ENCODE results near the gene GSK3B. TPM values are rescaled to one million over a fixed set of nuclear protein-coding genes. Genes with fewer than 3 reads are reported as not detected.

Gene GSK3B
- total and polyA plus RNA-seq, 2 donors (not counting 1 experiment from before 2014, with no cell fraction given): 12.3 to 33.3 TPM

- no peaks in the 10 kb centered on the region for H3K9me3 Mint-ChIP-seq (ENCODE audit: insufficient read depth)
- H2AFZ ChIP-seq (ENCODE audit: insufficient read depth, low read depth, low read length, poor library complexity, severe bottlenecking): peak overlapping the region; percentile 83
- peaks cover 60% of the 10 kb centered on the region for H3K79me2 ChIP-seq (ENCODE audit: control insufficient read depth, insufficient read depth, low read length)
- H3K9me3 ChIP-seq (ENCODE audit: control extremely low read depth in 1 of 3, control insufficient read depth in 2 of 3, insufficient read depth in 1 of 3, low read length in 2 of 3): peaks cover 0 to 4% (median 0%) of the 10 kb centered on the region in 3 donors
- ChIA-PET POLR2A (interaction anchor here (0.6 to 2.8 kb wide), 4 partner anchors 9 to 853 kb away, joined by 4 to 18 read pairs (median 4); partner anchors contain the start of genes B4GALT4 and LRRC58), CTCF (interaction anchor here (0.8 to 2.0 kb wide), 4 partner anchors 9 to 324 kb away, joined by 3 to 6 read pairs (median 4); no protein-coding TSS in a partner anchor)
- peaks cover 29 to 36% of the 10 kb centered on the region in 2 donors for H3K4me1 ChIP-seq (ENCODE audit: control insufficient read depth in 2 of 2, insufficient read depth in 2 of 2, low read length in 2 of 2)
- peak overlapping the region; percentile 100 for H3K27ac ChIP-seq (ENCODE audit: low read length in 2 of 2)
- peaks cover 19% of the 10 kb centered on the region for H3K4me1 Mint-ChIP-seq
- ATAC-seq (ENCODE audit: low read depth): no peak
- H3K27me3 ChIP-seq (replicated peaks in 1 of 4; ENCODE audit: control extremely low read depth in 1 of 4, control insufficient read depth in 3 of 4, insufficient read depth in 4 of 4, low read length in 3 of 4): no peaks in the 10 kb centered on the region
- intact Hi-C loops (cut with micrococcal nuclease): loop anchor here (5.0 to 10.0 kb wide), 6 partner anchors 36 to 1451 kb away; partner anchors contain the start of genes ARHGAP31, CD80, NDUFB4 and POLQ
- H3K4me3 Mint-ChIP-seq: no peak overlapping the region
- H3K27me3 Mint-ChIP-seq: no peaks in the 10 kb centered on the region
- H3K9ac ChIP-seq (ENCODE audit: low read length): peak overlapping the region; percentile 100
- 0% methylated on average over 9 of the region's 22 CpGs for whole genome bisulfite sequencing (ENCODE audit: insufficient coverage)
- H3K36me3 ChIP-seq (replicated peaks in 1 of 2; ENCODE audit: control extremely low read depth in 1 of 2, control insufficient read depth in 1 of 2, extremely low read depth in 1 of 2, insufficient read depth in 2 of 2, low read length in 1 of 2): peaks cover 0 to 3% of the 10 kb centered on the region in 2 experiments
- peak overlapping the region; percentile 69 to 98 (median 94) for H3K4me3 ChIP-seq (ENCODE audit: control extremely low read depth in 1 of 5, extremely low read depth in 1 of 5, insufficient read depth in 1 of 5, low read depth in 2 of 5, low read length in 4 of 5)
- peaks cover 43% of the 10 kb centered on the region for H4K20me1 ChIP-seq (ENCODE audit: control insufficient read depth, insufficient read depth, low read length, poor library complexity, severe bottlenecking)
- no peak overlapping the region for H3K27ac Mint-ChIP-seq
- H3K4me2 ChIP-seq (replicated peaks; ENCODE audit: low read depth, low read length, poor library complexity, severe bottlenecking): peak overlapping the region; percentile 83
- TF ChIP-seq EZH2 (IDR thresholded peaks at IDR 0.05; ENCODE audit: borderline replicate concordance, insufficient read depth, low read depth, low read length, poor library complexity, severe bottlenecking): no peak
- DNase-seq: peak; percentile 41
Observed at GRCh38 chr3:120093119-120093910, 932 bp downstream of the GSK3B start.

DNA sequence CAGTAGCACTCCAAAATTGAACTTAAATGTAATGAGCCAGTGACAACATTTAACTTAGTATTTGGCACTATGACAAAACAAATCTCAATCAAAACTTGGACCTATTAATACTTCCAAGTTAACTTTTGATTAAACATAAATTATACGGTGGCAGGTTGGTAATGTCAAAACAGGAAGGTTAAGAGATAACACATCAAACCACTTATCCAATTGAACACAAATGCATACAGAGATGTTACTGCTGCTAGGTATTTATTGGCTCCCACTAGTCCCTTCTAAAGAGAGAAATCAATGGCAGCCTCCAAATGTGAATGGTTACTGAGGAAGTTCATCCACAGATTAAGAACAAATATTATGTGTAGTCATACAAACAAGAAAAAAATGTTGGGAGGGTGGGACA, 1.8 kb downstream of the GSK3B start:
- no peak overlapping the region for H3K4me3 Mint-ChIP-seq
- H4K20me1 ChIP-seq (ENCODE audit: control insufficient read depth, insufficient read depth, low read length, poor library complexity, severe bottlenecking): peaks cover 43% of the 10 kb centered on the region
- no peak overlapping the region for H2AFZ ChIP-seq (ENCODE audit: insufficient read depth, low read depth, low read length, poor library complexity, severe bottlenecking)
- ATAC-seq (ENCODE audit: low read depth) (no peak), DNase-seq (peak; percentile 11)
- peaks cover 0 to 4% (median 0%) of the 10 kb centered on the region in 3 donors for H3K9me3 ChIP-seq (ENCODE audit: control extremely low read depth in 1 of 3, control insufficient read depth in 2 of 3, insufficient read depth in 1 of 3, low read length in 2 of 3)
- no peaks in the 10 kb centered on the region for H3K9me3 Mint-ChIP-seq (ENCODE audit: insufficient read depth)
- peak overlapping the region; percentile 83 for H3K4me2 ChIP-seq (replicated peaks; ENCODE audit: low read depth, low read length, poor library complexity, severe bottlenecking)
- H3K4me3 ChIP-seq (ENCODE audit: control extremely low read depth in 1 of 5, extremely low read depth in 1 of 5, insufficient read depth in 1 of 5, low read depth in 2 of 5, low read length in 4 of 5): peak overlapping the region; percentile 69 to 98 (median 94)
- peaks cover 67% of the 10 kb centered on the region for H3K79me2 ChIP-seq (ENCODE audit: control insufficient read depth, insufficient read depth, low read length)
- H3K27me3 Mint-ChIP-seq: no peaks in the 10 kb centered on the region
- intact Hi-C loops (cut with micrococcal nuclease): loop anchor here (5.0 to 10.0 kb wide), 6 partner anchors 35 to 1452 kb away; partner anchors contain the start of genes ARHGAP31, CD80, NDUFB4 and POLQ
- peak overlapping the region; percentile 100 for H3K9ac ChIP-seq (ENCODE audit: low read length)
- CTCF ChIA-PET: no interaction called here
- POLR2A ChIA-PET: no interaction called here
- no peak overlapping the region for H3K27ac Mint-ChIP-seq
- H3K36me3 ChIP-seq (replicated peaks in 1 of 2; ENCODE audit: control extremely low read depth in 1 of 2, control insufficient read depth in 1 of 2, extremely low read depth in 1 of 2, insufficient read depth in 2 of 2, low read length in 1 of 2): peaks cover 0 to 3% of the 10 kb centered on the region in 2 experiments
- H3K27ac ChIP-seq (ENCODE audit: low read length in 2 of 2): no peak overlapping the region
- peaks cover 29 to 36% of the 10 kb centered on the region in 2 donors for H3K4me1 ChIP-seq (ENCODE audit: control insufficient read depth in 2 of 2, insufficient read depth in 2 of 2, low read length in 2 of 2)
- no peaks in the 10 kb centered on the region for H3K27me3 ChIP-seq (replicated peaks in 1 of 4; ENCODE audit: control extremely low read depth in 1 of 4, control insufficient read depth in 3 of 4, insufficient read depth in 4 of 4, low read length in 3 of 4)
- no peak for TF ChIP-seq EZH2 (IDR thresholded peaks at IDR 0.05; ENCODE audit: borderline replicate concordance, insufficient read depth, low read depth, low read length, poor library complexity, severe bottlenecking)
- TF ChIP-seq, protein P1, sequence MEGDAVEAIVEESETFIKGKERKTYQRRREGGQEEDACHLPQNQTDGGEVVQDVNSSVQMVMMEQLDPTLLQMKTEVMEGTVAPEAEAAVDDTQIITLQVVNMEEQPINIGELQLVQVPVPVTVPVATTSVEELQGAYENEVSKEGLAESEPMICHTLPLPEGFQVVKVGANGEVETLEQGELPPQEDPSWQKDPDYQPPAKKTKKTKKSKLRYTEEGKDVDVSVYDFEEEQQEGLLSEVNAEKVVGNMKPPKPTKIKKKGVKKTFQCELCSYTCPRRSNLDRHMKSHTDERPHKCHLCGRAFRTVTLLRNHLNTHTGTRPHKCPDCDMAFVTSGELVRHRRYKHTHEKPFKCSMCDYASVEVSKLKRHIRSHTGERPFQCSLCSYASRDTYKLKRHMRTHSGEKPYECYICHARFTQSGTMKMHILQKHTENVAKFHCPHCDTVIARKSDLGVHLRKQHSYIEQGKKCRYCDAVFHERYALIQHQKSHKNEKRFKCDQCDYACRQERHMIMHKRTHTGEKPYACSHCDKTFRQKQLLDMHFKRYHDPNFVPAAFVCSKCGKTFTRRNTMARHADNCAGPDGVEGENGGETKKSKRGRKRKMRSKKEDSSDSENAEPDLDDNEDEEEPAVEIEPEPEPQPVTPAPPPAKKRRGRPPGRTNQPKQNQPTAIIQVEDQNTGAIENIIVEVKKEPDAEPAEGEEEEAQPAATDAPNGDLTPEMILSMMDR (IDR thresholded peaks at IDR 0.05): no peak
- no CpG with 5 or more reads among the region's 1 CpG for WGBS (ENCODE audit: insufficient coverage)
- H3K4me1 Mint-ChIP-seq: peaks cover 19% of the 10 kb centered on the region

All from B cell (primary cell).